Naive thymus-derived CD4-positive, alpha-beta T cell (primary cell): ENCODE results near the gene CELF2. TPM values are rescaled to one million over a fixed set of nuclear protein-coding genes. Genes with fewer than 3 reads are reported as not detected.

ENCODE experiments used
- ATAC-seq: fragments of 150-1000 bp; cut with Tn5 transposase; 2 replicates; pipeline ENCODE4 v1.10.0; 2021; ENCODE audit warnings: mild to moderate bottlenecking, moderate library complexity
- CTCF ChIA-PET: fragments of 350-600 bp; sonication (Branson Sonifier 250); formaldehyde crosslinking; loops from one replicate; lab custom pipeline; 2021; ENCODE audit warnings: antibody characterized with exemption; lab: Charles Lee
- POLR2A ChIA-PET: fragments of 350-600 bp; sonication (Branson Sonifier 250); formaldehyde crosslinking; loops from one replicate; lab custom pipeline; 2021; ENCODE audit warnings: antibody characterized with exemption, inconsistent platforms; lab: Charles Lee
- DNase-seq, 9 donors: peaks; one replicate each; pipeline versions ENCODE4 v3.0.0 to v3.0.0-alpha.2; 2020 to 2022; ENCODE audit warnings: mixed read lengths in 1 of 9
- H3K27ac ChIP-seq: one replicate; pipeline ENCODE4 v1.7.0; 2013; ENCODE audit warnings: mild to moderate bottlenecking, low read depth, low read length, moderate library complexity
- H3K27me3 ChIP-seq, 2 donors: one replicate each; pipeline ENCODE4 v1.7.0; 2013; ENCODE audit warnings: low read length in 2 of 2, mild to moderate bottlenecking in 2 of 2, moderate library complexity in 2 of 2; ENCODE audit not compliant: control insufficient read depth in 2 of 2, insufficient read depth in 2 of 2
- H3K36me3 ChIP-seq, 3 experiments: 1 replicate in 2 of 3; 2 replicates in 1 of 3; pipeline ENCODE4 v1.7.0; 2013; ENCODE audit warnings: low read length in 3 of 3, mild to moderate bottlenecking in 3 of 3, moderate library complexity in 1 of 3; ENCODE audit not compliant: insufficient read depth in 3 of 3, control insufficient read depth in 2 of 3
- H3K4me1 ChIP-seq, 2 donors: one replicate each; pipeline ENCODE4 v1.7.0; 2013; ENCODE audit warnings: low read length in 2 of 2, mild to moderate bottlenecking in 2 of 2, moderate library complexity in 1 of 2; ENCODE audit not compliant: control insufficient read depth in 2 of 2, insufficient read depth in 2 of 2
- H3K4me3 ChIP-seq: 2 replicates; pipeline ENCODE4 v1.7.0; 2013; ENCODE audit warnings: mild to moderate bottlenecking, low read length
- H3K9me3 ChIP-seq, 3 experiments: 1 replicate in 2 of 3; 2 replicates in 1 of 3; pipeline ENCODE4 v1.7.0; 2013; ENCODE audit warnings: low read length in 3 of 3; ENCODE audit not compliant: control insufficient read depth in 2 of 3
- H3K27ac Mint-ChIP-seq, 9 donors: one replicate each; pipeline ENCODE4 v1.8.0; 2020 to 2022; ENCODE audit warnings: mixed read lengths in 9 of 9, mild to moderate bottlenecking in 8 of 9, moderate library complexity in 5 of 9, inconsistent platforms in 2 of 9
- H3K27me3 Mint-ChIP-seq, 5 donors: one replicate each; pipeline ENCODE4 v1.8.0; 2021 to 2022; ENCODE audit warnings: mixed read lengths in 5 of 5, mild to moderate bottlenecking in 1 of 5
- H3K36me3 Mint-ChIP-seq, 5 donors: one replicate each; pipeline ENCODE4 v1.8.0; 2020 to 2022; ENCODE audit warnings: mixed read lengths in 5 of 5, mild to moderate bottlenecking in 3 of 5, inconsistent platforms in 1 of 5
- H3K4me1 Mint-ChIP-seq, 7 donors: one replicate each; pipeline ENCODE4 v1.8.0; 2020 to 2022; ENCODE audit warnings: mixed read lengths in 7 of 7, mild to moderate bottlenecking in 3 of 7, inconsistent platforms in 1 of 7
- H3K4me3 Mint-ChIP-seq, 10 donors: one replicate each; pipeline ENCODE4 v1.8.0; 2020 to 2022; ENCODE audit warnings: mild to moderate bottlenecking in 10 of 10, mixed read lengths in 10 of 10, moderate library complexity in 6 of 10, inconsistent platforms in 2 of 10
- H3K9me3 Mint-ChIP-seq, 11 donors: one replicate each; pipeline ENCODE4 v1.8.0; 2020 to 2022; ENCODE audit warnings: mixed read lengths in 11 of 11, mild to moderate bottlenecking in 4 of 11, inconsistent platforms in 1 of 11, moderate library complexity in 1 of 11
- intact Hi-C, 2 donors: fragments of 100-400 bp; cut with micrococcal nuclease; formaldehyde crosslinking; loops; one replicate each; pipeline ENCODE4 v1.15.1; 2023
- polyA plus RNA-seq, 2 donors: library from polyadenylated mRNA; unstranded; fragments of 300-500 nt; fragmentation: Illumina TruSeq; gene quantifications; one replicate each; pipeline ENCODE4 v1.2.3, GENCODE V29; 2021
- total RNA-seq, 6 experiments: library from RNA in 5 of 6; stranded (reverse) in 5 of 6; gene quantifications; 1 replicate in 5 of 6; 2 replicates in 1 of 6; pipeline ENCODE4 v1.2.3 and lab custom pipeline; 2021 to 2026

CELF2 gene
- total and polyA plus RNA-seq, 7 experiments from 2014 or later: 135 to 207 (median 178) TPM

DNA sequence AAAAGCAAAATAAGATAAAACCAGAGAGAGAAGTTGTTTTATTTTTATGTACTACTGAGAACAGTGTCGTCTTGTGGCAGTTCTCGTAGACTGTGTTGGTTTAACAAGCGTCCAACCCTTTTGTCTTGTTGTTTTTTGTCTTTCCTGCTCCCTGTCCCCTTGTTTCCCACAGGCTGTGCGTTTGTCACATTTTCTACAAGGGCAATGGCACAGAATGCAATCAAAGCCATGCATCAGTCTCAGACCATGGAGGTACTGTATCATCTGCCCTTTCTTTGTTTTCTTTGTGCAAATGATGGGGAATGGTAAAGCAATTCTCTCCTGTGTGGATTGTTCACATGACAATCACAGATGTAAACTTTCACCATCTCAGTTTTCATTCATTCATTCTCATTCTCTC lies 248.8 kb downstream of the CELF2 start:
- Histone ChIP-seq H3K27me3 (no peaks in the 10 kb centered on the region), H3K27ac (no peak overlapping the region), H3K36me3 (peaks cover 22 to 77% (median 40%) of the 10 kb centered on the region in 3 experiments), H3K4me1 (peaks cover 16 to 22% of the 10 kb centered on the region in 2 donors), H3K9me3 (no peaks in the 10 kb centered on the region), H3K4me3 (no peak overlapping the region)
- peak overlapping the region; percentile 0 to 92 (median 79) for H3K27ac Mint-ChIP-seq
- no peaks in the 10 kb centered on the region for H3K9me3 Mint-ChIP-seq
- intact Hi-C loops: loop anchor here in 1 of 2 donors (5.0 kb wide), 2 partner anchors 39 to 206 kb away; no protein-coding TSS in a partner anchor
- H3K36me3 Mint-ChIP-seq: peaks cover 6 to 58% (median 35%) of the 10 kb centered on the region in 5 donors
- CTCF ChIA-PET: no interaction called here
- no peaks in the 10 kb centered on the region for H3K27me3 Mint-ChIP-seq
- peaks cover 53 to 98% (median 90%) of the 10 kb centered on the region in 7 donors for H3K4me1 Mint-ChIP-seq
- POLR2A ChIA-PET: no interaction called here
- ATAC-seq: no peak
- DNase-seq: no peak
- H3K4me3 Mint-ChIP-seq: peak overlapping the region in 2 of 10 donors; percentile 3 to 7

DNA sequence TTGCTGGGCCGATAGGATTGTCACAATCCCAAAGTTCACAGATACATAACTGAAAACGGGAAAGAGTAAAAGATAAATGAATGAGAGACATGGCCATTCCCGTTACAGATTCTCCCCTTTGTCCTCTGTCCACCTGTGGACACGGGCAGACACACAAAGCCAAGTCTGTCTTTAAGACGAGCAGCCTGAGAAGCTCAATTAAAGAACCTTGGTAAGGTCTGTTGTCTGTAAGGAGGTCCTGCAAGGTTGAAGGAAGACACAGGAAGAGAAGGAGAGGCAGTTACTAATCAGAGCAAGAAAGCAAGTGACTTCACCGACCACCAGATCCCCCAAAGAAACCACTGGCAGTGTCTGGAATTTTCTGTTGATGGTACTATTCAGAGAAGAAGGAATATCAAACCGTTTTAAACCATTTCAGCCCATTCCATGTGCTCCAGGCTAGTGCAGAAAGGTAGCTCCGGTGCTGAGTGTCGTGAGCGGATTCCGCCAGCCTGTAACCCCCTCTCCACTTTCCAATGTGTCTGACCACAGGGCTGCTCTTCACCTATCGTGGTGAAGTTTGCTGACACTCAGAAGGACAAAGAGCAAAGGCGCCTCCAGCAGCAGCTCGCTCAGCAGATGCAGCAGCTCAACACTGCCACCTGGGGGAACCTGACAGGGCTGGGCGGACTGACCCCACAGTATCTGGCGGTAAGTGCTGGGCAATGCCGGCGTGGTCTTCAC lies 252.6 kb downstream of the CELF2 start:
- Histone ChIP-seq H3K4me1 (peaks cover 0 to 4% of the 10 kb centered on the region in 2 donors), H3K27ac (no peak overlapping the region), H3K9me3 (no peaks in the 10 kb centered on the region), H3K36me3 (peaks cover 37 to 81% (median 46%) of the 10 kb centered on the region in 3 experiments), H3K4me3 (no peak overlapping the region), H3K27me3 (no peaks in the 10 kb centered on the region)
- Mint-ChIP-seq H3K9me3 (peaks cover 0 to 2% (median 0%) of the 10 kb centered on the region in 11 donors), H3K27ac (peak overlapping the region in 8 of 9 donors; percentile 24 to 83 (median 70)), H3K36me3 (peaks cover 17 to 60% (median 34%) of the 10 kb centered on the region in 5 donors), H3K4me3 (peak overlapping the region in 2 of 10 donors; percentile 29 to 54), H3K27me3 (no peaks in the 10 kb centered on the region), H3K4me1 (peaks cover 33 to 75% (median 66%) of the 10 kb centered on the region in 7 donors)
- POLR2A ChIA-PET: interaction anchor here (0.8 to 1.1 kb wide), 3 partner anchors 11 to 157 kb away, joined by 3 to 7 read pairs (median 3); no protein-coding TSS in a partner anchor
- DNase-seq (peak; percentile 24 to 68 (median 56)), ATAC-seq (peak; percentile 90)
- intact Hi-C loops: loop anchor here (1.0 to 10.0 kb wide), 5 partner anchors 104 to 1939 kb away; partner anchors contain the start of gene CELF2 (in 1 of the 2)
- CTCF ChIA-PET: interaction anchor here (0.5 to 3.5 kb wide), 5 partner anchors 27 to 174 kb away, joined by 3 to 29 read pairs (median 3); no protein-coding TSS in a partner anchor

DNA sequence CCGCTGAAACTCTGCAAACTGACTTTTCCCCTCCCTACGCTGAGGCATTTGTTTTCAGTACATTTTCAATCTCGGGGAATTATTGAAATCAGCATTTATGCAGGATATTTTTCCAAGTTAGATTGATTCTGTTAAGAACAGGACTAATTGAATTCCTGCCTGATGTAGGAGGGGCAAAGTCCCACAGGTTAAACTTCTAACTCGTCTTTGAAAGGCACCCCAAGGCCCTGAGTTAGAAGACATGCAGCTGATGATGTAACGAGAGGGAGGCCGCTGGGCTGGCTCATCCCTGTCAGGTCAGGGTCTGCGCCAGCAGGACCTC lies 253.1 kb downstream of the CELF2 start:
- Mint-ChIP-seq H3K9me3 (peaks cover 0 to 2% (median 0%) of the 10 kb centered on the region in 11 donors), H3K4me1 (peaks cover 29 to 73% (median 61%) of the 10 kb centered on the region in 7 donors), H3K27me3 (no peaks in the 10 kb centered on the region), H3K4me3 (no peak overlapping the region), H3K27ac (peak overlapping the region in 6 of 9 donors; percentile 18 to 79 (median 60)), H3K36me3 (peaks cover 17 to 64% (median 38%) of the 10 kb centered on the region in 5 donors)
- H3K4me3 ChIP-seq: no peak overlapping the region
- no peaks in the 10 kb centered on the region for H3K9me3 ChIP-seq
- intact Hi-C loops: loop anchor here (1.0 to 10.0 kb wide), 5 partner anchors 105 to 1940 kb away; partner anchors contain the start of gene CELF2 (in 1 of the 2)
- DNase-seq: no peak
- H3K4me1 ChIP-seq: peaks cover 0 to 4% of the 10 kb centered on the region in 2 donors
- no peak for ATAC-seq
- CTCF ChIA-PET: interaction anchor here (0.6 to 3.5 kb wide), 5 partner anchors 27 to 158 kb away, joined by 3 to 29 read pairs (median 3); no protein-coding TSS in a partner anchor
- peak overlapping the region; percentile 16 for H3K27ac ChIP-seq
- POLR2A ChIA-PET: interaction anchor here (0.8 to 1.1 kb wide), 5 partner anchors 10 to 158 kb away, joined by 3 to 7 read pairs (median 3); no protein-coding TSS in a partner anchor
- peaks cover 42 to 83% (median 51%) of the 10 kb centered on the region in 3 experiments for H3K36me3 ChIP-seq
- H3K27me3 ChIP-seq: no peaks in the 10 kb centered on the region

DNA sequence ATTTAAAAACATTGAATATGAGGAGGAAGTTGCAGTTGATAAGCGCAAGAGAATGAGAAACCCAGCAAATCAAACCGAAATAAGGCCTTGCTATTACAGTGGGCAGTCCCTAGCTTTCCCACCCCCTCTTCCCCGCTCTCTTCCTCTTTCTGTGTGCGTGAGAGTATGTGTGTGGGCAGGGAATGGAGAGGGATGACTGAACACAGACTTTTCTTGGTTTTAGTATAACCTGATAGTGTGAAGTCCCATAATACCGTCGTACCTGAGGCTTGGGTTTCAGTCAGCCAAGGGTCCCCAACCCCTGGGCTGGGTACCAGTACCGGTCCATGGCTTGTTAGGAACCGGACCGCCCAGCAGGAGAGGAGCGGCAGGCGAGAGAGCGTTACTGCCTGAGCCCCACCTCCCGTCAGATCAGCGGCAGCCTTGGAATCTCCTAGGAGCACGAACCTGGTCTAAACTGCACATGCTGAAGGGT lies 255.3 kb downstream of the CELF2 start:
- Histone ChIP-seq H3K4me3 (no peak overlapping the region), H3K9me3 (no peaks in the 10 kb centered on the region), H3K27ac (no peak overlapping the region), H3K36me3 (peaks cover 39 to 94% (median 65%) of the 10 kb centered on the region in 3 experiments), H3K4me1 (peaks cover 0 to 4% of the 10 kb centered on the region in 2 donors), H3K27me3 (no peaks in the 10 kb centered on the region)
- H3K36me3 Mint-ChIP-seq: peaks cover 17 to 65% (median 43%) of the 10 kb centered on the region in 5 donors
- ChIA-PET CTCF (no interaction called here), POLR2A (interaction anchor here (0.7 kb wide), 1 partner anchor 150 kb away, joined by 3 read pairs; no protein-coding TSS in a partner anchor)
- ATAC-seq (no peak), DNase-seq (no peak)
- peaks cover 0 to 2% (median 0%) of the 10 kb centered on the region in 11 donors for H3K9me3 Mint-ChIP-seq
- intact Hi-C loops: loop anchor here in 1 of 2 donors (10.0 kb wide), 2 partner anchors 258 to 878 kb away; partner anchors contain the start of gene CELF2
- H3K4me1 Mint-ChIP-seq: peaks cover 16 to 62% (median 44%) of the 10 kb centered on the region in 7 donors
- no peaks in the 10 kb centered on the region for H3K27me3 Mint-ChIP-seq
- H3K4me3 Mint-ChIP-seq: no peak overlapping the region
- peak overlapping the region in 7 of 9 donors; percentile 9 to 72 (median 49) for H3K27ac Mint-ChIP-seq

DNA sequence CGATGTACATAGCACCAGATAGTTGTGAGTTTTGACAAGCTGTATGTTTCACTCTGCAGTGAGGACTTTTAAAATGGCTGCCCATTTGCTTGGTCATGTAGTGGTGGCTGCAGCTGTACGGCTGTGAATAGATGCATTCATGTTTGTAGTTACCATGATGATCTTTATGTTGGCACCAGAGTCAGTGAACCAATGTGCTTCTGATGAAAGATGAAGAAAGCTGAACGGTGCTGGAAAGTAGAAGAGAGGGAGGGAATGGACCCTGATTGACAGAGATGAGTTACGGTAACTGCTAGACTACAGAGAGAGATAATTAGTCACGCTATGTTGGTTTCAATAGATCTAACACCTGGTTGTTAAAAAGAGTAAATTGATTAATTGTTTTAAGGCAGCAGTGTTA lies 256.8 kb downstream of the CELF2 start:
- POLR2A ChIA-PET: no interaction called here

DNA sequence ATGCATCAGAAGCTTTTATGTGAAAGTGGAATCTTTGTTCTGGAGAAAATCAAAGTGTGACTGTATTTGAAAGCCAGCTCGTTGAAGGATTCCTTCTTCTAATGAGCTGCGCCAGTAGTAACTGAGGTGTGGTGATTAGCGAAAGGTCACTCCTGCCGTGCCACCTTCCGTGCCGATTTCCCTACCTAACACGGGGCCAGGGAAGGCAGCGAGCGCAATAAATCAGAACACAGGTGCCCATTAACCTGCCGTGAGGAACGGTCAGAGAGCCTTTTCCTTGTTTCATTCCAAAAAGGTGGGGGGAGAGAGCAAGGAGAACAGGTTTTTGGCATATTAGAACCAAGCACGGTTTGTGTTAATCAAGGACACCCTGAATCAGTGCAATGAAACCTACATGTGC lies 258.0 kb downstream of the CELF2 start:
- Mint-ChIP-seq H3K9me3 (peaks cover 0 to 2% (median 0%) of the 10 kb centered on the region in 11 donors), H3K4me3 (no peak overlapping the region), H3K27ac (peak overlapping the region in 5 of 9 donors; percentile 15 to 75 (median 38)), H3K27me3 (no peaks in the 10 kb centered on the region), H3K4me1 (peaks cover 9 to 42% (median 24%) of the 10 kb centered on the region in 7 donors), H3K36me3 (peaks cover 15 to 69% (median 46%) of the 10 kb centered on the region in 5 donors)
- POLR2A ChIA-PET: no interaction called here
- DNase-seq (no peak), ATAC-seq (no peak)
- H3K36me3 ChIP-seq: peaks cover 41 to 97% (median 80%) of the 10 kb centered on the region in 3 experiments
- CTCF ChIA-PET: no interaction called here
- no peaks in the 10 kb centered on the region for H3K9me3 ChIP-seq
- no peak overlapping the region for H3K27ac ChIP-seq
- no peak overlapping the region for H3K4me3 ChIP-seq
- no peaks in the 10 kb centered on the region for H3K27me3 ChIP-seq
- no peaks in the 10 kb centered on the region for H3K4me1 ChIP-seq
- intact Hi-C loops: loop anchor here in 1 of 2 donors (10.0 kb wide), 2 partner anchors 261 to 881 kb away; partner anchors contain the start of gene CELF2

More for the DNA sequence above, 256.8 kb downstream of the CELF2 start:
- H3K4me1 Mint-ChIP-seq: peaks cover 9 to 47% (median 31%) of the 10 kb centered on the region in 7 donors
- H3K9me3 ChIP-seq: no peaks in the 10 kb centered on the region
- H3K27me3 Mint-ChIP-seq: no peaks in the 10 kb centered on the region
- H3K4me3 ChIP-seq: no peak overlapping the region
- H3K4me3 Mint-ChIP-seq: no peak overlapping the region
- peaks cover 0 to 2% (median 0%) of the 10 kb centered on the region in 11 donors for H3K9me3 Mint-ChIP-seq
- intact Hi-C loops: loop anchor here in 1 of 2 donors (10.0 kb wide), 2 partner anchors 260 to 880 kb away; partner anchors contain the start of gene CELF2
- H3K27ac ChIP-seq: no peak overlapping the region
- H3K36me3 Mint-ChIP-seq: peaks cover 17 to 68% (median 51%) of the 10 kb centered on the region in 5 donors
- H3K27me3 ChIP-seq: no peaks in the 10 kb centered on the region
- peak overlapping the region in 7 of 9 donors; percentile 40 to 87 (median 56) for H3K27ac Mint-ChIP-seq
- no peak for ATAC-seq
- DNase-seq: no peak
- H3K4me1 ChIP-seq: peaks cover 0 to 4% of the 10 kb centered on the region in 2 donors
- peaks cover 41 to 98% (median 69%) of the 10 kb centered on the region in 3 experiments for H3K36me3 ChIP-seq
- CTCF ChIA-PET: no interaction called here
